ENCODE data around the gene DPYSL3.

DNA sequence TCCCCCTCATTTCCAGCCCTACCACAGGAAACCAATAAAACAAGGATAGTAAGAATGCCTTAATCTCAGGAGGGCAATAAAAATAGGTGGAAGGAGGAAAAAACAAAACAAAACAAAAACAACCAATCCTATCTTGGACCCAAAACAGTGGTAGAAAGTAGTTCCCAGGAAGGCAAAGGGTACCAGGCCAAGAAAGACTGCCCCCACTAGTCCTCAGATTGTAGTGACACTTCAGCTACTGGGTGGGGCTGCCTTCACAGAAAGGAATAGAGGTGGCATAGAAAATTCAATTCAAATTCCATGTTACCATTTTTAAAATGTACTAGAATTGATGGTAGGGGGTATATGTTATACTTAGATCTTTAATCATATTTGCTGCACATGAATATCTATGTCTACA, 59.3 kb downstream of the DPYSL3 start:
- TF ChIP-seq, protein P1, sequence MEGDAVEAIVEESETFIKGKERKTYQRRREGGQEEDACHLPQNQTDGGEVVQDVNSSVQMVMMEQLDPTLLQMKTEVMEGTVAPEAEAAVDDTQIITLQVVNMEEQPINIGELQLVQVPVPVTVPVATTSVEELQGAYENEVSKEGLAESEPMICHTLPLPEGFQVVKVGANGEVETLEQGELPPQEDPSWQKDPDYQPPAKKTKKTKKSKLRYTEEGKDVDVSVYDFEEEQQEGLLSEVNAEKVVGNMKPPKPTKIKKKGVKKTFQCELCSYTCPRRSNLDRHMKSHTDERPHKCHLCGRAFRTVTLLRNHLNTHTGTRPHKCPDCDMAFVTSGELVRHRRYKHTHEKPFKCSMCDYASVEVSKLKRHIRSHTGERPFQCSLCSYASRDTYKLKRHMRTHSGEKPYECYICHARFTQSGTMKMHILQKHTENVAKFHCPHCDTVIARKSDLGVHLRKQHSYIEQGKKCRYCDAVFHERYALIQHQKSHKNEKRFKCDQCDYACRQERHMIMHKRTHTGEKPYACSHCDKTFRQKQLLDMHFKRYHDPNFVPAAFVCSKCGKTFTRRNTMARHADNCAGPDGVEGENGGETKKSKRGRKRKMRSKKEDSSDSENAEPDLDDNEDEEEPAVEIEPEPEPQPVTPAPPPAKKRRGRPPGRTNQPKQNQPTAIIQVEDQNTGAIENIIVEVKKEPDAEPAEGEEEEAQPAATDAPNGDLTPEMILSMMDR (IDR thresholded peaks at IDR 0.05): no peak
- no peak for TF ChIP-seq POLR2A (IDR thresholded peaks at IDR 0.05)
